Measurements from ENCODE around the gene UNC119B.

UNC119B gene

DNA sequence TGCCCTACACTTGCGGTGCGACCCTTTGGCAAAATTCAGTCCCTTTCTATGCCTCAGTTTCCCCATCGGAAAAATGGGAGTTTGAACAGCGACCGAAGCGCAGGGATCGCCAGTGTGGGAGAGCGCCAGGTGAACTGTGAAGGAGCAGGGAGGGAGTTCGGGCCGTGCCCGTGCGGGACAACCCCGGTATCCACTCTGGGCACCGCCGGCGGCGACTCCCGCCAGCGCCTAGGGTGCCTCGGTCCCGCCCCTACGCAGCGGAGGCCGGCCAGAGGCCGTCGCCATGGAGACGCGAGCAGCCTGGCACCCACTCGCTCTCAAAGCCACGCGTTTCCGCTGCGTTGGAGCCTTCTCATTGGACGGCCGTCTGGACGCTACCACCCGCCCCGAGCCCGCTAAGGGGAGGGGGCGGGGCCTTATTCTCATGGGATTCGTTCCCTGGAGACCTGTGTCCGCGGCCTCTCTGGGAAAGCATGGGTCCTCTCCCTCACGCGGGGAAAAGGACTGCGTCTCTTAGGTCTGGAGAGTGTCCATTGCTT lies 24.0 kb upstream of the UNC119B start (continued):
- peak; percentile 18; the same call in 1 of the 2 replicates for TF ChIP-seq KLF17 (tag by site-specific recombination; IDR thresholded peaks at IDR 0.05)
- peak; percentile 43 for TF ChIP-seq ZSCAN30 (tag by site-specific recombination; IDR thresholded peaks at IDR 0.05)
- no peak for TF ChIP-seq ZNF677 (tag by site-specific recombination; IDR thresholded peaks at IDR 0.05)
- TF ChIP-seq ZNF521 (tag by site-specific recombination; IDR thresholded peaks at IDR 0.05): no peak
- no peak for TF ChIP-seq EGR2 (tag by site-specific recombination; IDR thresholded peaks at IDR 0.05; ENCODE audit: low read depth)
- no peak for TF ChIP-seq ZBTB17 (tag by site-specific recombination; IDR thresholded peaks at IDR 0.05)
- TF ChIP-seq ZNF341 (tag by site-specific recombination; IDR thresholded peaks at IDR 0.05; ENCODE audit: low read depth): no peak; the same call in 1 of the 2 replicates
- peak; percentile 94 for TF ChIP-seq ZNF423 (tag by site-specific recombination; IDR thresholded peaks at IDR 0.05)
- no peak for TF ChIP-seq MZF1 (tag by site-specific recombination; IDR thresholded peaks at IDR 0.05; ENCODE audit: borderline replicate concordance)
- no peak for TF ChIP-seq ZNF37A (tag by site-specific recombination; IDR thresholded peaks at IDR 0.05)
- TF ChIP-seq ZNF433 (tag by site-specific recombination; IDR thresholded peaks at IDR 0.05; ENCODE audit: low read depth): no peak
- no peak for TF ChIP-seq ZNF48 (tag by site-specific recombination; IDR thresholded peaks at IDR 0.05)
- no peak for TF ChIP-seq ZSCAN23 (tag by site-specific recombination; IDR thresholded peaks at IDR 0.05)
- TF ChIP-seq WT1 (tag by site-specific recombination; IDR thresholded peaks at IDR 0.05): peak; percentile 7; the same call in 1 of the 2 replicates
- no peak for TF ChIP-seq ZNF175 (tag by site-specific recombination; IDR thresholded peaks at IDR 0.05)
- no peak for TF ChIP-seq ZFP41 (tag by site-specific recombination; IDR thresholded peaks at IDR 0.05; ENCODE audit: borderline replicate concordance)
- TF ChIP-seq ELK4 (IDR thresholded peaks at IDR 0.05; ENCODE audit: borderline replicate concordance, low read depth, low read length): no peak
- no peak for TF ChIP-seq ZNF155 (tag by site-specific recombination; IDR thresholded peaks at IDR 0.05)
- peak; percentile 87 for TF ChIP-seq GLIS2 (tag by site-specific recombination; IDR thresholded peaks at IDR 0.05)
- no peak for TF ChIP-seq ZNF169 (tag by site-specific recombination; IDR thresholded peaks at IDR 0.05)
- TF ChIP-seq AEBP2 (tag by site-specific recombination; IDR thresholded peaks at IDR 0.05; ENCODE audit: borderline replicate concordance): no peak
- peak; percentile 26; the same call in 1 of the 2 replicates for TF ChIP-seq ZSCAN5A (tag by site-specific recombination; IDR thresholded peaks at IDR 0.05)
- no peak for TF ChIP-seq SALL2 (tag by site-specific recombination; IDR thresholded peaks at IDR 0.05; ENCODE audit: borderline replicate concordance)
- TF ChIP-seq ZNF311 (tag by site-specific recombination; IDR thresholded peaks at IDR 0.05; ENCODE audit: borderline replicate concordance): no peak
- TF ChIP-seq ZNF398 (tag by site-specific recombination; IDR thresholded peaks at IDR 0.05): no peak
- TF ChIP-seq ZNF629 (tag by site-specific recombination; IDR thresholded peaks at IDR 0.05): no peak
- TF ChIP-seq ZNF211 (tag by site-specific recombination; IDR thresholded peaks at IDR 0.05; ENCODE audit: low read depth): no peak
- TF ChIP-seq ZNF664 (tag by site-specific recombination; IDR thresholded peaks at IDR 0.05): no peak
- TF ChIP-seq ZNF350 (tag by site-specific recombination; IDR thresholded peaks at IDR 0.05): no peak
- no peak for TF ChIP-seq ZNF114 (tag by site-specific recombination; IDR thresholded peaks at IDR 0.05)
- TF ChIP-seq RBAK (tag by site-specific recombination; IDR thresholded peaks at IDR 0.05): no peak
- TF ChIP-seq ZNF776 (tag by site-specific recombination; IDR thresholded peaks at IDR 0.05; ENCODE audit: borderline replicate concordance): no peak
- TF ChIP-seq ZNF747 (tag by site-specific recombination; IDR thresholded peaks at IDR 0.05): no peak
- no peak for TF ChIP-seq ZNF555 (tag by site-specific recombination; conservative IDR thresholded peaks at IDR 0.05)

Data from HEK293 (cell line).